Measurements from ENCODE around the gene CD276.

CD276 gene

DNA sequence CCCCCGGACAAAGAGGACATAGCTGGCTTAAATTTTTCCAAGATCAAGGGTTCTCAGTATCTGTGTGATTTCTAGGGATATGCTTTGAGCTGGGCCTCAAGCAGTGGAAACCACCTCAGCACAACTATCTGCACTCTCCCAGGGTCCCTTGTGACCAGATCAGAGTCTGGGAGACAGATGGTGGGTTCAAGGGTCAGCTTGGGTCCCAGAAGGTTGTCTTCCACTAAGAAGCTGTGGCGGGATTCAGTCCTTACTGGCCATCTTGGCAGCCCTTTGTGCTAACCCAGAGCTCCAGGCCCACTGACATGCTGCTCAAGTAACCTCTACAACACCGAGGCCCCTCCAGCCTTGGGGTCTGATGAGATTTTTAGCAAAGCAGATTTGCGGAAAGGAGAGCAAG lies 66.3 kb downstream of the CD276 start:
- DNase-seq = no peak

DNA sequence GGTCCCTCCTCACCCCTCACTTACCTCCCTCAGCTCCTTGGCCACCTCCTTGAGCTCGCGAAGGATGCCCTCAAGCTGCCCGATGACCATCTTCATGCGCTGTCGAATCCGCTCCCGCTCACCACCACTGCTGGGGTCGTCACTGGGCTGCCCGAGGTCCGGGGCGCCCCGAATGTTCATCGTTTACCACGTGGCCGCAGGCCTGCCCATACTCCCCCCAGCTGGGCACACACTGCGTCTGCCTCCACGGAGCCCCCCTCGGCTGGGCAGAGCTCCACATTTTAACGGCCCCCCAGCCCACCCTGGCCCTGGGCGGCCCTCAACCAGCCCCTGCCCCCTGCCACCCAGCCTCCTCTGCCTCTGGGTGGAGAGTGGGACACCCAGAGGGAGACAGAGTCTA lies 66.8 kb downstream of the CD276 start:
- no peak for DNase-seq

DNA sequence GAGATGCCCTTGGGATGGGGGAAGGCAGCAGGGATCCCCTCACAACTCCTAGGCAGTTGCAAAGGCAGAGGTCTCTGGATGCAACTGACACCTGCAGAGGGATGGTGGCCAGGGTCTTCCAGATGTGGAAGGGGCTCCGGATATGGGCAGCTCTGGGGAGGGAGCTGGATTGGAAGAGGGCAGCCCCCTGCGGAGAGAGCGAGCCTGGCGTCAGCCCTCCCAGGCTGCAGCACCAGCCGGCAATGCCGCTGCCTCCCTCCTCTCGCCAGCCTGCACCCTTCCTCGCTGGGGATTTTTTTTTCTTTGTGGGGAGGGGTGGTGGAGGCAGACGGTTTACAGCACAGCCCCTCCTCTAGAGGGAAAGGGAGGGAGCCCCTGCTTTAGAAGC lies 67.3 kb downstream of the CD276 start:
- no peak for DNase-seq

DNA sequence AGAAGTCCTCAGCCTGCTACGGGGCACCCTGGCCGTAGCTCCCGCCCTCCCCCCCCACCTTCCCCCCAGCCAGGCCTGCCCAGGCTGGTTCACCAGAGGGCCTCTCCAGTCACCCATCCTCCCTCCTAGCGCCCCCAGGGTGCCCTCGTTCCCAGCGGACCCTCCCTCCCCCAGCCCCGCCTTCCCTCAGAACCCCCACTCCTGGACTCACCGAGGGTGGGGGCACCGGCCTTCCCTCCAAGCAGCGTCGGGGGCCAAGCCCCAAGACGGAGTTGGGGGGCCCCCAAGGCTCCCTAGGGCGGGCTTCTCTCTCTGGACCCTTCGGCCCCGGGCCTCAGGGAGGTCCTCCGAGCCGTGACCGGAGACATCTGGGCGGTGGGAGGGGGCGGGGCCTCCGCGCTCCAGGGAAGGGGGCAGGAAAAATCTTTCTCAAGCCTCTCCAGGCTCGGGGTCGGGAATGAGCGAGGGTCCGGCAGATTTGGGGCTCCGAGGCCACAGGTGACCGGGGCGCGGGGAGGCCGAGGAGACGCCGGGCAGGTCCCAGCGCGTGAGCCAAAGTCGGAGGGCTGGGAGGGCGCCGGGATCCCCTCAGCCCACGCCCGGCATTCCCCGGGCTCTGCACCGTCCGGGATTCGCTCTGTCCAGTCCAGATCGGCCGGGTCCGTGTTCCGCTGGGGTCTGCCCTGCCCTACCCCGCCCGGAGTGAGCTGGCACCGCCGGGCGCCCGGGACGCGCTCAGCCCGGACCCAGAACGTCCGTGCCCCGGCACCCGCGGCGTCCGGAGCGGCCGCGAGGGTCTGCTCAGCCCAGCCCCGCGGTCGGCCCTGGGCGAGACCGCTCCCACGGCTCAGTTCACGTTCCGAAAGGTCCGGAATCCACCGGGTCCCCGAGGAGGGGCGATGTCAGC lies 68.0 kb downstream of the CD276 start:
- no peak for DNase-seq

DNA sequence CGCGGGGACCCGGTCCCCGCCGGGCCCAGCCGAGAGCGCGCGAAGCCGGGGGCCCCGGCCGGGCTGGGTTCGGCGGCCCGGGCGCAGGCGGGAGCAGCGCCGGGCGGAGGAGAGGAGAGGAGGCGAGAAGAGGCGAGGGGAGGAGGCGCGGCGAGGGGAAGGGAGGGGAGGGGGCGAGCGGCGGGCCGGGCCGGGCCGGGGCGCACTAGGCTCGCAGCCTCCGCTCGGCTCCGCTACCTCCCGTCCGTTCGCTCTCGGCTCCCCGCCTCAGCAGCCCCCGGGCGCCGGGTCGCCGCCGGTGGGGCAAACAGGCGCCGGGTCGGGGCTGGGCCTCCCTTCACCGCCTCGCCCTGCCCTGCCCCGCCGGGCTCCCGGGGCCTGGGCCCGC lies 68.6 kb downstream of the CD276 start:
- no peak for DNase-seq

DNA sequence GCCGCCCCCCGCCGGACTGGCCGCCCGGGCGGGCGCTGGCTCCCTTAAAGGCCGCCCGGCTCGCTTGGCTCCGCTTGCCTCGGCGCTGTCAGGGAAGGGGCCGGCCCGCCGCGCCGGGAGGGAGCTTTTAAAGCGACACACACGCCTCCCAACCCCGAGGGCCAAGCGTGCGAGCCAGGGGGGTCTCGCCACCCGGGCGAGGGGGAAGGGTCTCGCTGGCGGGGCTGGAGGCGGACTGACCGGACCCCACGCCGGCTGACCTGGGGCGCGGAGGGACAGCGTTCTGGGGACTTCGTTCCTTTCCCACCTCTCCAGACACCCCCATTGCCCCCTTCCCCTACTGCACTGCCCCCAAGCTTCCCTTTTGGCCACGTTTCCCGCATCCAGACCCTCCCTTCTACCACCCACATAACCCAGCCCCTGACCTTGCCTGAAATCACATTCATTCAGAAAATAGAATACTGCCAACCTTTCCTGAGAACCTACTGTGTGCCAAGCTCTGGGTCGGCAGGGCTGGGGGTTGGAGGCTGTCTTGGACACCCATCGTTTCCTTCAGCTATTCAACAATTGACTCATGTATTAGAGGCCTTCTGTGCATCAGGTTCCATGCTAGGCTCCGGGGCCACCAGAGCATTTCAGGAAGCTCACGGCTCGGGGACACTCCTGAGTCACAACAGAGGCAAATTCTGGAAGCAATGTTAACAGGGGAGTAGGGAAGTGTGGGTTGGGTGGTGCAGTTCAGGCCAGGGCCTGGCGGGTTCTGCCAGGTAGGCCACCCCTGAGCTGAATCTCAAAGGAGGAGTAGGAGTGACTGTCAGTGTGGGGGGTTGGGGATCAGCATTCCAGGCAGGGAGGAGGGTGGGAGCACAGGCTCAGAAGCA lies 69.3 kb downstream of the CD276 start, which contains the start of gene INSYN1:
Gene INSYN1 (minus strand): TSS at position 102 of the 881 bp plus-strand sequence. CDS start 2,221 bp downstream, outside the sequence.
- DNase-seq = no peak

DNA sequence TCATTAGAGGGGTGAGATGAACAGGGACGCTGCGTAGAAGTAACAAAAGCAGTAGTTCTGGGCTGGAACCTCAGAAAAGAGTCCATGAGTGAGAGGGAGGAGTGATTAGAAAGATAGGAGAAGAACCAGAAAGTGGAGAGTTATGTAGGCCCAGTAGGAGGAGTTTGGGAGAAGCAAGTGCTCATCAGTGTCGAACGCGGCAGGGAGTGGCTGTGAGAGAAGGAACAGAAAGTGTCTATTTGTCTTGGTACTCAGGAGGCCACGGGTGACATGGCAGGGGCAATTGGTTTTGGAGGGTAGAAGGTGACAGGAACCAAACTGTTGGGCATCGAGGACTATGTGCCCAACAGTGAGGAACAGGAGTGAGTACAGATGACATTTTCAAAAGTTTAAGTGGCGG lies 70.3 kb downstream of the CD276 start:
- no peak for DNase-seq

DNA sequence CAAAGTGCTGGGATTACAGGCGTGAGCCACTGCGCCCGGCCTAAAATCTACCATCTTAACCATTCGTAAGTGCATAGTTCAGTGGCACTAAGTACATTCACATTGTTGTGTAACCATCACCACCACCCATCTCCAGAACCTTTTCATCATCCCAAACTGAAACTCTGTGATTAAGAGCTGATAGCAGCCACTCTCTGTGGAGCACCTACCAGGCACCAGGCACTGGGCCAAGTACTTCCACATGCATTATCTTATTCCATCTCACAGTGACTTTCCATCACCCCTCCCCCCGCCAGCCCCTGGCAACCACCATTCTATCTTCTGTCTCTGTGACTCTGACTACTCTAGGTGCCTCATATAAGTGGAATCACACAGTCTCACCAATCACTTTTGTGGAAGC lies 71.3 kb downstream of the CD276 start:
- DNase-seq = no peak

DNA sequence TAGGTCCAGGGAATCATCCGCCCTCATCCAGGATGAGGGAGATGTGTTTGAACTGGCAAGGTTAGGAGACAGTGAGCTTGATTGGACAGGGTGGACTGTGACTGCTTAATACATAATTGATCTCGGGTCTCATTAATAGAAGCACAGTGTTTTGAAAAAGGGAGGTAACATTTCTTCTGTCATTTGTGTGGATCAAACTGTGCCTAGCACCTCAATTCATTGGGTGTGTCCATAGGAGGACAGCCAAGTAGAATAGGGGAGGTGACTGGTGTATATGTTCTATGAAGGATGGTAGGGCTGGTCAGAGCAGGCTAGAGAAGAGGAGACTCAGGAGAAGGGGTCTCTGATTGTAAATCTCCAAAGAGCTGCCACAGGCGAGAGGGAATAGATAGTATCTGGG lies 71.8 kb downstream of the CD276 start:
- DNase-seq = no peak

DNA sequence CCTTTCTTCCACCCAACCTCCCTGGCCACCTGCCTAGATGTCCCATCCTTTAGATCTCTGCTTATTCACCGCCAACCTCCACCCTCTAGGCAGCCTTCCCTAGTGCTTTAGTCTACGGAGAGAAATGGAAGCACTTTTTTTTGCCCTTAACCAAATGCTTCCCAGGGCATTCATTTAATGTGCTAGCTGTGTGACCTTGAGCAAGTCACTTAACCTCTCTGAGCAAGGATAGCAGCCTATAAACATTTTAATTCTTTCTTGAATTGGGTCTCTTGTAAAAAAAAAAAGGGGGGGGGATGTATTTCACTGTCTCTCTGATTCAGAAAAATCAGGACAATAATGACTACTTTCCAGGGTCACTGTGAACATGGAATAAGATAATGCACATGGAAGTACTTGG lies 72.2 kb downstream of the CD276 start:
- DNase-seq = no peak

DNA sequence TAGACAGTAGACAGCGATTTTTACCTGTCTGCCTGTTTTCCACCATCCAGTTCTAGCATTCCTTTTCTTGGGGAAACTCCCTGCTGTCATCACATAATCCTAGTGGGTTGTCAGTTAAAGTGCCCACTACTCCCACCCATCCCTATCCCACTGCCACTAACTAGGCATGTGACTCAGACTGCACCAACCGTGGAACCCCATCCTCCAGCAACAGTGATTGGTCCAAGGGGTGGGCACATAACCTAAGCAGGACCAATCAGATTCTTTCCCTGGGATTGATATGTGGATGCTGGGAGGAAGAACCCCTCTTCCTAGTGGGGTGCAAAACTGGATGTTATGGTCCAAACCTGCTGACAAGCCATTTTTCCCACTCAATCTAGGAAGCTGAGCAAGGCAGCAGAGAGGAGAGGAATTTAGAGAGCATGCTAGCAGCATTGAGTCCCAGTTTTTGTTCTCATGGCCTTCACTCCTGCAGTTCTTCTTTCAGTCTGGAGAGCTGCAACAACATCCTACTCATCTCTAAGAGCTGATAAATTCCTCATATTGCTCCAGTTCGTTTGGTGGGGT lies 72.8 kb downstream of the CD276 start:
- no peak for DNase-seq

DNA sequence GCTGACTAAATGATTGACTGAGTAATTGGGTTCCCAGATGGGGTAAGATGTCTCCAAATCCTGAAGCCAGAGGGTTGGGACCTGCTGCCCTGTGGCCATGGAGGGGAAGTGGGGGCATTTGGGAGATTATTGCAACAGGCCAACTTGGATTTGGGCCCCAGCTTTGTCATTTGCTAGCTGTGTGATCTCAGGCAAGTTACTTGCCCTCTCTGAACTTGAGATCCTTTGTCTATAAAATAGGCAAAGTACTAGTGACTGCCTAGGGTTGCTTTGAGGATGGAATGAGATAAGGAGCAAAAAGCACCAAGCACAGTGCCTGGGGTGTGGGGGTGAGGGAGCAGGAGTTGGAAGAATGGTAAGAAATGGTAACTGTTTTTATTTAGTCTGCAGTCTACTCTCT lies 73.4 kb downstream of the CD276 start:
- no peak for DNase-seq

DNA sequence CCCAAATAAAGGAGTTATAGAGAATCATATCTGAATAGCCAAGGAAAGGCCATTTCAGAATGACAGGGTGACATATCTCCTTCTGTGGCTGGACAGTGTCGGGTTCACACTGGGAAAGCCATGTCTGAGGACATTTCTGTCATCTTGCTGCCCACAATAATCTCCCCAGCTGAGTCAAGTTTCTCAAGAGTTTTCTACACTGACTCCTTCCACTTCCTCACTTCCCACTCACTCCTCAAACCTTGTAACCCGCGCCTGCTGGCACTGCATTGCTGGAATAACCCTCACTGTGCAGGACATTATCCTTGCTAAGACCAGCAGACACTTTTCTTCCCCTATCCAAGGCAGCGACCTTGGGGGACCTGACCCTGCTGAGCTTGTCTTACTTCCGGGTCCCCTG lies 74.3 kb downstream of the CD276 start:
- no peak for DNase-seq

DNA sequence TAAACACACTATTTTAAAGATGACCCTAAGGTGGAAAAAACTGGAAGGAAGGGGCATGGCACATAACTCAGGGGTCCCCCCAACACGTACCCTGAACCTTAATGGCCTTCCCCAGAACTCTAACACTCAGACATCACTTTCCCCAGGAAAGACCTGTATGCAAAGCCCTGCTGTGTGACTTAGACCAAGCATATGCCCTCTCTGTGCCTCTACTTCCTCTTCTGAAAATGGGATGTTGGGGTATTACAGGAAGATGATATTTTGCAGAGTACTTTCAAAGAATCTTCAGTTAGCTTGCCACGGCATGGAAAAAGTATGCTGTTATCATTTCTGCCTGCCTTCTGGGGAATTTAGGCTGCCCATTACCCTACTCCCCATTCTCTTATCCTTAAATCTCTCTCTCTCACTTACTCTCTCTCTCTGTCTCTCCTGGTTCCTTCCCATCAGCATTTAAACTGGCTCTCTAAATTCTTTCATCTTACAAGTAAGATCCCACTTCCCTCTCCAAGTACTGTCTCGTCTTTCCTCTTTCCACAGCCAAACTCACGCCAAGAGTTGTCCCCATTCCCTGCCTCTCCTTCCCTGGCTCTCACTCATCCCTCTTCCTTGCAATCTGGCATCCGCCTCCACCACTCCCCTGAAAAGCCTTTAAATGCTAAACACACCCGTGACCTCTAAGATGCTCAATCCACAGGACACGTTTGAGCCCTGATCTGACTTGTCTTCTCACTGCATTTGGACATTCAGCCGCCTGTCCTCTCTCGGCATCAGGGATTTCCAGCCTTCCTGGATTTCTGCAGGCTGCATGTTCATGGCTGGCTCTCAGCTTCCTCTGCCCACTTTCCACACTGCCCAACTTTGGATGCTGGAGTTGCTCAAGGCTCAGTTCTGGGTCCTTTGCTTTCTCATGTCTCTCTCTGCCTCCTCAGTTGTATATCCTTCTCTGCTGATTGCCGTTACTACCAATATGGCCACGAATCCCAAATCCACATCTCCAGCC lies 76.4 kb downstream of the CD276 start:
- no peak for DNase-seq

DNA sequence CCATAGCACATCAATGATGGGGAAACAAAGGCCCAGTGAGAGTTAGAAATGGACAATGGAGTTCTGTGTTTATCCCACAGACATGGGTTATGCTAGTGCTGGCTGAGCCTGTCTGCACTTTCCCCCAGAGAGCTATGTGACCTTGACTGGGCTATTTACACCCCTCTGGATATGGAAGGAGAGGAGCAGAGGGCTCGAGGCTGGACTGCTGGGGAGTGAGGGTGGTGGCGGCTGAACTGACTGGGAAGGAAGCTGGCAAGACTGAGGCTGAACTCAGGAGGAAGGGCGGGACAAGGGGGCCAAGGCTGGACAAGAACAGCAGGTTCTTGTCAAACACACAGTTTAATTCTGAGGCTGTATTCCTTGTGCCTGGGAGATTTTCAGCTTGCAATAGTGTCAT lies 79.7 kb downstream of the CD276 start:
- DNase-seq = no peak

Data from activated naive CD4-positive, alpha-beta T cell (primary cell).